Measurements from ENCODE around the gene FAM3A. TPM values are rescaled to one million over a fixed set of nuclear protein-coding genes. Genes with fewer than 3 reads are reported as not detected.

Gene FAM3A
- total RNA-seq, 4 donors from 2014 or later, result 62.7 to 112 (median 72.5) TPM

DNA sequence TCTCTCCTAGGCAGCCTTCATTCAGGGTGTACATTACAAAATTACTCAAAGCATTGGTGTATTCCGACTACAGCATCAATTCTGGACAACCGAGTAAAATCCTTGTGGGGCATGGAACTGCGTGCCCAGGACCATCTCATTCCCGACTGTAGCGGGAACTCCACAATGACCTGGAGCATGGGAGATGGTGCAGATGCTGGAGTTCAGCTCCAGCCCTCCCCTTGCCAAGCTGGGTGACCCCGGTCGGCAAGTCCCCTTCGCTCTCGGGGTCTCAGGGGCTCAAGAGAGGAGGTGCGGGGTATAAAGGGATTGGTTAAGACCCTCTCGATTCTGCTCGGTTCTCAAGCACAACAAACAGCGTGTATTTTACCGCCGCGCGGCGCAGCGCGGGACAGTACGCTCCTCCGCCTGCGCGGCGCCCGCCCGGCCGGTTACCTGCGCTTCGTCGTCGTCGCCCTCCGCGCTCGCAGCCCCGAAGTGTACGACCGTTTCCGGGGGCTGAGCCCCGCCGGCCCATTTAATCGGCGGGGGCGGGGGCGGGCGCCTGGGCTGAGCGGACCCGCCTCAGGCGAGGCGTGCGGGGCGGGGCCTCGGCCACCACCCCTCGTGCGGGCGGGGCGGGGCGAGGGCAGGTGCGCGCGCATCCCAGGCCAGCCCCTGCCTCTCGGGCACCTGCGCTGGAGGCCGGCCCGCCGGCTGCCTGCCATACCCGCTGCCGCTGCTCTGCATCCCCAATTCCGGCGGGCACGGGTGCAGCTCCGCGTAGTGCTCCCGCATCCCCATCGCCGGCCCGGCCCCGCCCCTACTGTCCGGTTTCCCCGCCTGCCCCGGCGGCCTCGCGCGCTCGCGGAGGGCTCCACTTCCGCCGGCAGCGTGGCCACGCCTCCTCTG, 30.6 kb upstream of the FAM3A start, which contains the start of gene G6PD:
Gene G6PD (minus strand): TSS at position 493 of the 891 bp plus-strand sequence. CDS start 691 bp downstream, outside the sequence.
- Histone ChIP-seq H3K36me3 (no peaks in the 10 kb centered on the region), H3K27ac (peak within 1 kb of the TSS; percentile 88 to 95 (median 92)), H3K4me3 (peak within 1 kb of the TSS; percentile 50 to 73 (median 59)), H3K9me3 (no peaks in the 10 kb centered on the region), H3K4me1 (peaks cover 0 to 32% (median 7%) of the 10 kb centered on the region in 4 donors), H3K27me3 (no peaks in the 10 kb centered on the region)
- 56% methylated on average over 91 of the region's 92 CpGs; no CpG with 5 or more reads in 1 of the 2 donors for WGBS, 2 donors (ENCODE audit: low coverage in 1 of 2)
- no peak for TF ChIP-seq POLR2A (IDR thresholded peaks at IDR 0.05)
- peak in 1 of 3 donors; percentile 32 for TF ChIP-seq POLR2AphosphoS5 (IDR thresholded peaks at IDR 0.05)
- TF ChIP-seq EP300 (IDR thresholded peaks at IDR 0.05; ENCODE audit: low read depth), result no peak
- peak in 2 of 5 experiments; percentile 8 to 18 for TF ChIP-seq CTCF (IDR thresholded peaks at IDR 0.05)
- DNase-seq, result peak; percentile 83
- intact Hi-C loops (cut with DNase I; ENCODE audit: low total_unique reads) (no loop called here), in situ Hi-C loops (cut with MboI; ENCODE audit: low pct_ligation_motif_present in 1 of 4, low pct_unique_long_range_greater_than_20kb in 1 of 4, low sequenced_read_pairs in 3 of 4) (loop anchor here in 3 of 4 donors (25.0 kb wide), 3 partner anchors 134 to 1584 kb away; partner anchors contain the start of genes DNASE1L1 (in 3 of the 3), TAFAZZIN (in 3 of the 3), HCFC1 (in 1 of the 3) and TMEM187 (in 1 of the 3))

GRCh38 chrX:154545673-154546274, 29.7 kb upstream of the FAM3A start:
- TF ChIP-seq POLR2AphosphoS5 (IDR thresholded peaks at IDR 0.05) (no peak), POLR2A (IDR thresholded peaks at IDR 0.05) (no peak), CTCF (IDR thresholded peaks at IDR 0.05) (no peak), EP300 (IDR thresholded peaks at IDR 0.05; ENCODE audit: low read depth) (no peak)
- Histone ChIP-seq H3K27ac (no peak overlapping the region), H3K36me3 (no peaks in the 10 kb centered on the region), H3K27me3 (no peaks in the 10 kb centered on the region), H3K4me1 (peaks cover 0 to 34% (median 7%) of the 10 kb centered on the region in 4 donors), H3K9me3 (no peaks in the 10 kb centered on the region), H3K4me3 (peak overlapping the region in 2 of 4 donors; percentile 65 to 73)
- intact Hi-C loops (cut with DNase I; ENCODE audit: low total_unique reads), result no loop called here
- DNase-seq, result no peak
- WGBS, 2 donors (ENCODE audit: low coverage in 1 of 2), result 94% methylated on average over 17 of the region's 17 CpGs; no CpG with 5 or more reads in 1 of the 2 donors
- in situ Hi-C loops (cut with MboI; ENCODE audit: low pct_ligation_motif_present in 1 of 4, low pct_unique_long_range_greater_than_20kb in 1 of 4, low sequenced_read_pairs in 3 of 4), result loop anchor here in 3 of 4 donors (25.0 kb wide), 3 partner anchors 133 to 1583 kb away; partner anchors contain the start of genes DNASE1L1 (in 3 of the 3), TAFAZZIN (in 3 of the 3), HCFC1 (in 1 of the 3) and TMEM187 (in 1 of the 3)

GRCh38 chrX:154542723-154543424, 26.8 kb upstream of the FAM3A start:
- TF ChIP-seq POLR2A (IDR thresholded peaks at IDR 0.05) (no peak), CTCF (IDR thresholded peaks at IDR 0.05) (no peak), EP300 (IDR thresholded peaks at IDR 0.05; ENCODE audit: low read depth) (no peak), POLR2AphosphoS5 (IDR thresholded peaks at IDR 0.05) (no peak)
- Histone ChIP-seq H3K9me3 (no peaks in the 10 kb centered on the region), H3K27me3 (no peaks in the 10 kb centered on the region), H3K27ac (peak overlapping the region; percentile 39 to 69 (median 64)), H3K4me1 (peaks cover 0 to 14% (median 4%) of the 10 kb centered on the region in 4 donors), H3K4me3 (no peak overlapping the region), H3K36me3 (no peaks in the 10 kb centered on the region)
- WGBS, 2 donors (ENCODE audit: low coverage in 1 of 2), result 68 to 100% methylated on average over 2 to 20 of the region's 20 CpGs
- no peak for DNase-seq
- intact Hi-C loops (cut with DNase I; ENCODE audit: low total_unique reads) (no loop called here), in situ Hi-C loops (cut with MboI; ENCODE audit: low pct_ligation_motif_present in 1 of 4, low pct_unique_long_range_greater_than_20kb in 1 of 4, low sequenced_read_pairs in 3 of 4) (loop anchor here in 3 of 4 donors (25.0 kb wide), 3 partner anchors 131 to 1581 kb away; partner anchors contain the start of genes DNASE1L1 (in 3 of the 3), TAFAZZIN (in 3 of the 3), HCFC1 (in 1 of the 3) and TMEM187 (in 1 of the 3))

All from transverse colon (tissue), 4 donors.